CD4-positive, alpha-beta T cell treated with Interferon gamma for 1 hour (primary cell): ENCODE data around the gene KCNMA1.
"Not testable (repeated sequence)": the region's sequence is repeated elsewhere in the genome, so short reads cannot be mapped to it uniquely, and the experiment has no call there.

Experiments
- DNase-seq: peaks from one replicate; pipeline ENCODE4 v3.0.0-alpha.2; 2020

Gene KCNMA1

DNA sequence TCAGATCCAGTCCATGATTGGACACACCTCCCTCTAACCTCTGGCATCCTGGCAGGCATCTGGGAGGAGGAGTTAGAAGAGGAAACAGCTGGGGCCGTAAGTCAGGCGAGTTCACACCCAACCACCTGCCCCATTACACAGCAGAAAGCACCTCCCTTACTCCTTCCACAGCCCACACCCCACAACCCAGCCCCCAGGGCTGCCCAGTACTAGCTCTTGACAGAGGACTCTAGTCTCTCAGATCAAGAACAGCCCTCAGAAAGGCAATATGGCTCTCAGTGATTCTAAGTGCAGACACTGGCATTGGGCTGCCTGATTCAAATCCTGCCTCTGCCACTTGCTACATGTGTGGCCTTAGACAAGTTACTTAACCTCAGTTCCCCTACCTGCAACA lies 34.1 kb downstream of the KCNMA1 start:
- DNase-seq, result no peak

- no peak for DNase-seq
These were observed 34.6 kb downstream of the KCNMA1 start for GRCh38 chr10:77602913-77603533.

DNA sequence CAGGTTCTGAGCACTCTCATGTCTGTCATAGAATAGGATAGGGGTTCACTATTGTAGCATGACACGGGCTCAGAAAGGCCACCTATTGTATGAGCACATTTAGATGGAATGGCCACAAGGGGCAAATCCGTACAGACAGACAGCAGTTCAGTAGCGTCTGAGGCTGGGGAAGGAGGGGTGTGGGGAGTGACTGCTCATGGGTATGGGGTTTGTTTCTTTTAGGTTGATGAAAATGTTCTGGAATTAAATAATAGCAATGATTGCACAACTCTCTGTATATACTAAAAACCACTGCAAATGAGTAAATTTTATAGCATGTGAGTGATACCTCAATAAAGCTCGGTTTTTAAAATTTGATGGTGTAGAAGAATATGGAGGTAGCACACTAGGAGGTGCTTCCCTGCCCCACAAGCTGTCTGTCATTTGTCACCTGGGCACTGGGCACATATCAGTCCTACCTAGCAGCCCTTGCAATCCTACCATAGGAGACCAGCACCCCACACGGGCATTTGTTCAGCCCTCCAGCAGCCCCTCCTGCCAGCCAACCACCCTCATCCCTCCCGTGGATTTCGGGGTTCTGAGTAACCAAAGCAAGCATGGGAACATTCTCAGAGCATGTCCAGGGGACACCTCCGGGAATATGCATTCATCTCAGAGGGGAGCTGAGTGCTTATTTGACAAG lies 35.2 kb downstream of the KCNMA1 start:
- DNase-seq, result no peak

GRCh38 chr10:77601488-77601887 lies 36.1 kb downstream of the KCNMA1 start:
- DNase-seq, result no peak

- no peak for DNase-seq
These were observed 37.0 kb downstream of the KCNMA1 start for GRCh38 chr10:77600640-77601039.

DNA sequence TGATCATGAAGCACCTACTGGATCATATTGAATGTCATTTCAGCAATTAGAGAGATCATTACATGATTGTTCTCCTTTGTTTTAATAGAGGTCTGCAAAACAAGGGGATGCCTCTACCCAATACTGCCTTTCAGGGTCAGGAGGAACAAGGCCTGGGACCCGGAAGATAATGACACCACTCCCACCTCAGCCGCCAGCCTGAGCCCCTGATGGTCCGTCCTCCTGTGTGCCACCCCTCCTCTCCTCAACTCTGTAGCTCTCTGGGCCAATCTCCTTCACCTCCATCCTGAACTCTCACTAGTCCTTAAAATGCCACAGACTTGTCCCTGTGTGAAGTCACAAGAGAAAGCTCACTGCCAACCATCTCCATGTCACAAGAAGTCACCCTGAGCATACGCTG lies 38.0 kb downstream of the KCNMA1 start:
- DNase-seq, result no peak

DNA sequence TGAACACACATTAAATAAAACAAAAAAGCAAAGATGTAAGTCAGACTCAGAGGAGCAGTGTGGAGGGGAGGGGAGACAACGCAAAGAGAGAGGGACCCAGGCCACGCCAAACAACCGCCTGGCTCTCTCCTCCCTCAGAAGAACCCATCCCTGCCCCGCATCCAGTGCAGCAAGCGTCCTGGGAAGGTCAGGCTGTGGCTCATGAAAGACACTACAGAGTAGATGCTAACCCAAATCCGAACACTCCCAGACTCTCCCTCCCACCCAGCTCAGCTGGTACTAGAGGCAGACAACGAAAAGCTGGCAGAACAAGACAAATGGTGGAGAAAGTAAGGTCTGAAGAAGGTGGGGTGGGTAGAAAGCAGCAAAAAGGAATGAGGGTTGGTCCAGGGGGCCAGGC lies 39.0 kb downstream of the KCNMA1 start:
- no peak for DNase-seq

- DNase-seq, result no peak
These were observed 40.0 kb downstream of the KCNMA1 start for GRCh38 chr10:77597560-77597959.

GRCh38 chr10:77594471-77594783 lies 43.2 kb downstream of the KCNMA1 start:
- no peak for DNase-seq

- DNase-seq, result no peak
These were observed 43.7 kb downstream of the KCNMA1 start for GRCh38 chr10:77593771-77594470.

- no peak for DNase-seq
These were observed 44.5 kb downstream of the KCNMA1 start for GRCh38 chr10:77592946-77593636.

GRCh38 chr10:77592510-77592909 lies 45.1 kb downstream of the KCNMA1 start:
- DNase-seq, result no peak

DNA sequence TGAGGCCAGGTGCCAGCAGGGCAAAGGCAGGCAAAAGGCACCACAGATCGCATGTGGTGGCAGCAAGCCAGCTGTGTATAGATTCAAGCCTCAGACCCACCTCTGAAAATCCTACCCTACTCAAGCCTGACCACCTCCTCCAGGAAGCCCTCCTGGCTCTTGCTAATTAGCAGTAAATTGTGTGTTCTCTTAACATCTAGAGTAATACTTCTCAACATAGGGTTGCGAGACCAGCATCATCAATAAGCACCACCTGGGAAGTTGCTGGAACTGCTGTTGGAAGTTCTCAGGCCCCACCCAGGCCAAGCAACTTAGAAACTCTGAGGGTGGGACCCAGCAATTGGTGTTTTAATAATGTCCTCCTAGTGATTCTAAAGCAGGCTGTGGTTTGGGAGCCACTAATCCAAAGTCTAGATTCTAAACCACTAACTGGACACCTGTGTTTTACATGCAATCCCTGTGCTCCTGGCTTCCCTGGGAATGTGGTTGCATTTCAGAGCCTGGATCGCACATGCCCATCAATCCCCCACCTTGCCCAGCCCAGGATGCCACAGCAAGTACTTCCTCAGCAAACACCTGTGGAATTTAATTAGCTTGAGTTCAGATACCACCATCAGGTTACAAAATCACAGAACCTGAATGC lies 46.2 kb downstream of the KCNMA1 start:
- no peak for DNase-seq

DNA sequence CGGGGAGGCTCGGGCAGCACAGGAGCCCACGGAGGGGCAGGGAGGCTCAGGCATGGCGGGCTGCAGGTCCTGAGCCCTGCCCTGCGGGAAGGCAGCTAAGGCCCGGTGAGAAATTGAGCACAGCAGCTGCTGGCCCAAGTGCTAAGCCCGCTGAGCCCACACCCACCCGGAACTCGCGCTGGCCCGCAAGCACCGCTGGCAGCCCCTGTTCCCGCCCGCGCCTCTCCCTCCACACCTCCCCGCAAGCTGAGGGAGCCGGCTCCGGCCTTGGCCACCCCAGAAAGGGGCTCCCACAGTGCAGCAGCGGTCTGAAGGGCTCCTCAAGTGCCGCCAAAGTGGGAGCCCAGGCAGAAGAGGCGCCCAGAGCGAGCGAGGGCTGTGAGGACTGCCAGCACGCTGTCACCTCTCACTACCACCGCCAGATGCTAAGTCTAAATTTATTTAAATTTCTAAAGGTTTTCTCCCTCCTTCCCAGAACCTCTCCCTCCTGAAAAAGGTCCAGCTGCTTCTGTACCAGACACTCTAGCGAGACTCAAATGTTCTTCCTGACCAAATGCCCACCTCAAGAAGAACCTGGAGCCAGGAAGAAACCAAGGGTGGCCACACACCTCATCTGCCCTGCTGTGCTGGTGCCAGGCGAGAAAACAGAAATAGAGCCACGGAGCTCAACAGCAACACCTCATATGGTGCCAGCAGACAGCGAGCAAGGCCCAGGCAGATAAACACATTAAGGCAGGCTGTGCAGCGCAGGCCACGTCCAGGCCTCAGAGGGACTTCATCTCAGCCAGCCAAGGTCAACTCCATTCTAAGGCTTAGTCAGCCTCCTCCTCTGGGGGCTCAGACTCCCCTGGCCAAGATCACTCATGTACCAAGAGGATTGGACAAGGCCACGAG lies 47.0 kb downstream of the KCNMA1 start:
- no peak for DNase-seq

- DNase-seq, result not testable (repeated sequence)
These were observed 47.9 kb downstream of the KCNMA1 start for GRCh38 chr10:77589703-77590102.

DNA sequence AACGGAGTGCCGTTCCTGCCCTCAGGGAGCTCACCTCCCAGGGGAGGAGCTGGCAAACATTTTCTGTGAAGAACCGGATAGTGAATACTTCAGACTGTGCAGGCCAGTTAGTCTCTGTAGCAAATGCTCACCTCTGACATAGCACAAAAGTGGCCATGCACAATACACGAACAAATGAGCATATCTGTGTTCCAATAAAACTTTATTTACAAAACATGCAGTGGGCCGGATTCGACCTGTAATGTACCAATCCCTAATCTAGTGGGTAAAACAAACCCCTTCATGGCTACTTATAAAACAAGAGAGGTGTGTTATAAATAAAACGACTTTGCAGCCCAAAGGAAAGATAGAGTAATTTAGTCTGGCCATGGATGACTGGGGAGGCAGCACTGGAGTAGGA lies 48.7 kb downstream of the KCNMA1 start:
- no peak for DNase-seq

DNA sequence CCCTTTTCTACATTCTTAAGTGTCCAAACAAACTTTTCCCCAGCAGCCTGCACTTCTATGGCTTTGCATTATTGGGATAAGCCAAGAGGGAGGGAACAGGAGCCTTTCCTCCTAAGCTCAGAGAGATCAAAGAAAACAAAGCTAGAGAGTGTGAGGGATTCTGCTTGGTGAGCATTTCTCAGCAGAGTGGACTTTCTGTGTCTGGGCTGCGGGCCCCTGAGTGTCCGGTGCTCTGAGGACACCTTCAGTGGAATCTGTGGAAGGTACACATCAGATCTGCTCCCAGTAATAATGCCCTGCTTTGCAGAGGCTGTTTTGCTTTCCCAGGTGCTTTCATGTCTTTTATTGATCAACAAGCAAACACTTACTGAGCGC lies 50.2 kb downstream of the KCNMA1 start:
- no peak for DNase-seq

- DNase-seq, result no peak
These were observed 50.7 kb downstream of the KCNMA1 start for GRCh38 chr10:77586719-77587415.

DNA sequence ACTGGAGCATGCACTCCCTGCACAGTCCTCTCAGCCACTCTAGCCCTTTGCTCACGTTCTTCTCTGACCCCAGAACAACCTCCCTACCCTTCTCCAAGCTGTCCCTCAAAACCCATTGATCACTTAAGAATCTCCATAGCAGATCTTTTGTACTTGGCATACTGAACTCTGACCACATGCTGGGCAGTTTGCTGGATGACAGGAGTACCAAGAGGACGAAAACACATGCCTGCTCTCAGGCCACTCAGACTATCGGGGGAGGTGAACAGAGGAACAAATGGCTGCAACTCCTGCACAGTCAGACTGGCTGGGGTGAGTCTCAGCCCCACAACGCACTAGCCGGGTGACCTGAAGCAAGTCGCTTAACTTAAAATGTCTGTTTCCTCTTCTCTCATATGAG lies 52.7 kb downstream of the KCNMA1 start:
- DNase-seq, result no peak

DNA sequence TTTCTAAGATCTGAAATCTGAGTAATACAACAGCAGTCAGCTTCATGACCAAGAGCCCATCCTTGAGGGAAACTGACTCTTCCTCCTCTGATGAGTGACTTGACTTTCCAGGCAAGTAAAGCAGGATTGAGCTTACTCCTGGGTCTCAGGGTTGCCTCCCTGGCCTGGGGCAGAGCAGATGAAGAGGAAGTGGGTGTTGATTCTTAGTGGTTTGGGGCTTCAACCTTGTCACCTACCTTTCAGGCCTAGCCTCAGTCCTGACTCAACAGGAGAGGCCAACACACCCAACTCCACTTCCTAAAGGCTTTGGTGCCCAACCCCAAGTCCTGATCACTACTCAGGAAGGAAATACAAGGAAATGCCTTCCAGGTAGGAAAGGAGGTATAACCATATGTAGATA lies 54.1 kb downstream of the KCNMA1 start:
- no peak for DNase-seq

- DNase-seq, result no peak
These were observed 54.9 kb downstream of the KCNMA1 start for GRCh38 chr10:77582710-77583115.

DNA sequence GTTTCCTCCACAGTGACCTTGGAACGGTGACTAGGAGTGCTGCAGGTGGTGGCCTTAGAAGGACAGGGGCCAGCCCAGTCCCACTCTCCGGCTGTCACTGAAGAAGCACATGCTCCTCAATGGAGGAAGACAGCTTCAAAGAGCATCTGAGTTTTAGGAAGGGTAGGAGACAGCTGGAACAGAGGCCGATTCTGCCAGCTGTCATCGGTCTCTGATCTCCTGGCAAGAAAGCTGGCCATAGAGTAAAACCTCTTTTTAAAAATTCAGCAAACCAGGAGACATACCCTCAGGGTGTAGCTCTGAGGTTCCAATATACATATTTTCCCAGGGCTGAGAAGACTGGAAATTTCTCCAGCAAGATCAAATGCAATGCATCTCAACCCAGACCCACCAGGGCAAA lies 55.9 kb downstream of the KCNMA1 start:
- no peak for DNase-seq
